Measurements from ENCODE around the gene SUZ12.
"Not testable (repeated sequence)": the region's sequence is repeated elsewhere in the genome, so short reads cannot be mapped to it uniquely, and the experiment has no call there.

Gene SUZ12

GRCh38 chr17:31936615-31937609 lies at the start of gene SUZ12:
TSS of gene SUZ12 (plus strand) at chr17:31937007. CDS start at chr17:31937247, 240 bp downstream.
- peak; percentile 94 for DNase-seq

- DNase-seq = no peak
Observed at GRCh38 chr17:31888124-31888523, 48.7 kb upstream of the SUZ12 start.

GRCh38 chr17:31900877-31901276 lies 35.9 kb upstream of the SUZ12 start:
- peak; percentile 57 for DNase-seq

- peak; percentile 33 for DNase-seq
Observed at GRCh38 chr17:31902693-31903092, 34.1 kb upstream of the SUZ12 start.

GRCh38 chr17:31903401-31903800 lies 33.4 kb upstream of the SUZ12 start:
- DNase-seq = no peak

GRCh38 chr17:31907342-31907962 lies 29.4 kb upstream of the SUZ12 start:
- peak; percentile 51 for DNase-seq

- DNase-seq = no peak
Observed at GRCh38 chr17:31908386-31908785, 28.4 kb upstream of the SUZ12 start.

- peak; percentile 57 for DNase-seq
Observed at GRCh38 chr17:31912705-31913104, 24.1 kb upstream of the SUZ12 start.

- no peak for DNase-seq
Observed at GRCh38 chr17:31915456-31916100, 21.2 kb upstream of the SUZ12 start.

GRCh38 chr17:31916491-31917064 lies 20.2 kb upstream of the SUZ12 start:
- DNase-seq = no peak

- DNase-seq = no peak
Observed at GRCh38 chr17:31917065-31917529, 19.7 kb upstream of the SUZ12 start.

GRCh38 chr17:31917721-31918120 lies 19.1 kb upstream of the SUZ12 start:
- DNase-seq = not testable (repeated sequence)

- no peak for DNase-seq
Observed at GRCh38 chr17:31918701-31919128, 18.1 kb upstream of the SUZ12 start.

GRCh38 chr17:31919802-31920525 lies 16.8 kb upstream of the SUZ12 start:
- no peak for DNase-seq

GRCh38 chr17:31926100-31926729 lies 10.6 kb upstream of the SUZ12 start:
- no peak for DNase-seq

- DNase-seq = no peak
Observed at GRCh38 chr17:31931756-31932155, 5.1 kb upstream of the SUZ12 start.

- no peak for DNase-seq
Observed at GRCh38 chr17:31935512-31935911, 1.3 kb upstream of the SUZ12 start.

GRCh38 chr17:31937926-31938641 lies 1.3 kb downstream of the SUZ12 start:
- DNase-seq = peak; percentile 33

- DNase-seq = not testable (repeated sequence)
Observed at GRCh38 chr17:31941916-31942315, 5.1 kb downstream of the SUZ12 start.

GRCh38 chr17:31942396-31942795 lies 5.6 kb downstream of the SUZ12 start:
- DNase-seq = not testable (repeated sequence)

- not testable (repeated sequence) for DNase-seq
Observed at GRCh38 chr17:31951953-31952352, 15.1 kb downstream of the SUZ12 start.
